Measurements from ENCODE around the gene BAZ2B.

DNA sequence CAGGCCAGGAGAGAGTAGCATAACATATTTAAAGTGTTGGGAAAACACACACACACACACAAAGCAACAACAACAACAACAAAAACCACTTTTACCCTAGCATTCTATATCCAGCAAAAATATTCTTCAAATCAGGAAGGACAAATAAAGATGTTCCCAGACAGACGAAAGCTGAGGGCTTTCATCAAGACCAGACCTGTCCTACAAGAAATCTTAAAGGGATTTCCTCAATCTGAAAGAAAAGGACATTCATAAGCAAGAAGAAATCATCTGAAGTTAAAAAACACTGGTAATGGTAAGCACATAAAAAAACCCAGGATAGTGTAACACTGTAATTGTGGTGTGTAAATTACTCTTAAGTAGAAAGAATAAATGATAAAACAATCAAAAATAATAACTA is 22.7 kb upstream of the BAZ2B start:
- TF ChIP-seq, protein P1, sequence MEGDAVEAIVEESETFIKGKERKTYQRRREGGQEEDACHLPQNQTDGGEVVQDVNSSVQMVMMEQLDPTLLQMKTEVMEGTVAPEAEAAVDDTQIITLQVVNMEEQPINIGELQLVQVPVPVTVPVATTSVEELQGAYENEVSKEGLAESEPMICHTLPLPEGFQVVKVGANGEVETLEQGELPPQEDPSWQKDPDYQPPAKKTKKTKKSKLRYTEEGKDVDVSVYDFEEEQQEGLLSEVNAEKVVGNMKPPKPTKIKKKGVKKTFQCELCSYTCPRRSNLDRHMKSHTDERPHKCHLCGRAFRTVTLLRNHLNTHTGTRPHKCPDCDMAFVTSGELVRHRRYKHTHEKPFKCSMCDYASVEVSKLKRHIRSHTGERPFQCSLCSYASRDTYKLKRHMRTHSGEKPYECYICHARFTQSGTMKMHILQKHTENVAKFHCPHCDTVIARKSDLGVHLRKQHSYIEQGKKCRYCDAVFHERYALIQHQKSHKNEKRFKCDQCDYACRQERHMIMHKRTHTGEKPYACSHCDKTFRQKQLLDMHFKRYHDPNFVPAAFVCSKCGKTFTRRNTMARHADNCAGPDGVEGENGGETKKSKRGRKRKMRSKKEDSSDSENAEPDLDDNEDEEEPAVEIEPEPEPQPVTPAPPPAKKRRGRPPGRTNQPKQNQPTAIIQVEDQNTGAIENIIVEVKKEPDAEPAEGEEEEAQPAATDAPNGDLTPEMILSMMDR (IDR thresholded peaks at IDR 0.05): no peak
- TF ChIP-seq POLR2A (IDR thresholded peaks at IDR 0.05): no peak

Measured in testis (tissue), 2 donors.